H9 (cell line): Measurements from ENCODE around the gene OFD1. TPM values are rescaled to one million over a fixed set of nuclear protein-coding genes. Genes with fewer than 3 reads are reported as not detected.

Experiments
- DNase-seq: peaks from one replicate; pipeline ENCODE4 v3.0.0-alpha.2; 2017
- H2AFZ ChIP-seq: one replicate; pipeline ENCODE4 v1.6.1; 2013; ENCODE audit warnings: mild to moderate bottlenecking, low read length, control low read depth, moderate library complexity
- H2AK5ac ChIP-seq: 2 replicates; pipeline ENCODE4 v1.6.1; 2013; ENCODE audit warnings: low read length, control low read depth, mixed read lengths; ENCODE audit not compliant: insufficient read length
- H2BK120ac ChIP-seq: one replicate; pipeline ENCODE4 v1.6.1; 2013; ENCODE audit warnings: low read depth, mild to moderate bottlenecking, low read length, control low read depth, inconsistent platforms; ENCODE audit not compliant: poor library complexity, severe bottlenecking
- H2BK12ac ChIP-seq: 2 replicates; pipeline ENCODE4 v1.6.1; 2013; ENCODE audit warnings: low read length, control low read depth, mixed read lengths, low read depth; ENCODE audit not compliant: insufficient read length
- H2BK15ac ChIP-seq: 2 replicates; pipeline ENCODE4 v1.6.1; 2013; ENCODE audit warnings: low read depth, low read length, control low read depth
- H2BK20ac ChIP-seq: one replicate; pipeline ENCODE4 v1.6.1; 2013; ENCODE audit warnings: low read depth, mild to moderate bottlenecking, low read length, control low read depth, inconsistent platforms; ENCODE audit not compliant: poor library complexity, severe bottlenecking
- H2BK5ac ChIP-seq: 2 replicates; pipeline ENCODE4 v1.6.1; 2013; ENCODE audit warnings: low read length, control low read depth, mixed read lengths; ENCODE audit not compliant: insufficient read length
- H3K14ac ChIP-seq: 2 replicates; pipeline ENCODE4 v1.6.1; 2013; ENCODE audit warnings: low read length, control low read depth; ENCODE audit not compliant: insufficient read depth
- H3K18ac ChIP-seq: 2 replicates; pipeline ENCODE4 v1.6.1; 2013; ENCODE audit warnings: low read depth, mild to moderate bottlenecking, mixed read lengths, low read length, control low read depth; ENCODE audit not compliant: insufficient read length
- H3K23ac ChIP-seq: 2 replicates; pipeline ENCODE4 v1.6.1; 2013; ENCODE audit warnings: low read length, control low read depth, mixed read lengths, low read depth; ENCODE audit not compliant: insufficient read length
- H3K23me2 ChIP-seq: 2 replicates; pipeline ENCODE4 v1.6.1; 2013; ENCODE audit warnings: low read depth, mild to moderate bottlenecking, mixed read lengths, low read length, control low read depth; ENCODE audit not compliant: insufficient read length, poor library complexity, severe bottlenecking
- H3K27ac ChIP-seq: 2 replicates; pipeline ENCODE4 v1.5.1; 2013; ENCODE audit warnings: low read length, control low read depth, mixed read lengths, low read depth; ENCODE audit not compliant: insufficient read length
- H3K27me3 ChIP-seq: 2 replicates; pipeline ENCODE4 v1.6.1; 2013; ENCODE audit warnings: low read length, control low read depth, inconsistent platforms; ENCODE audit not compliant: insufficient read depth
- H3K4ac ChIP-seq: 2 replicates; pipeline ENCODE4 v1.6.1; 2013; ENCODE audit warnings: low read depth, mild to moderate bottlenecking, control low read depth, inconsistent platforms, low read length, moderate library complexity
- H3K4me1 ChIP-seq: 2 replicates; pipeline ENCODE4 v1.6.1; 2013; ENCODE audit warnings: low read length, control low read depth, inconsistent platforms; ENCODE audit not compliant: insufficient read depth
- H3K4me2 ChIP-seq: 2 replicates; pipeline ENCODE4 v1.6.1; 2013; ENCODE audit warnings: low read length, control low read depth, mixed read lengths; ENCODE audit not compliant: insufficient read length, insufficient read depth
- H3K56ac ChIP-seq: 2 replicates; pipeline ENCODE4 v1.6.1; 2013; ENCODE audit warnings: low read depth, mild to moderate bottlenecking, mixed read lengths, low read length, control low read depth; ENCODE audit not compliant: insufficient read length
- H3K79me1 ChIP-seq: 2 replicates; pipeline ENCODE4 v1.6.1; 2013; ENCODE audit warnings: low read depth, mild to moderate bottlenecking, moderate library complexity, low read length, control low read depth, inconsistent platforms; ENCODE audit not compliant: insufficient read depth, poor library complexity, severe bottlenecking
- H3K79me2 ChIP-seq: 2 replicates; pipeline ENCODE4 v1.6.1; 2013; ENCODE audit warnings: low read length, control low read depth, inconsistent platforms; ENCODE audit not compliant: insufficient read depth
- H3K9ac ChIP-seq: 2 replicates; pipeline ENCODE4 v1.6.1; 2013; ENCODE audit warnings: low read length, control low read depth, mixed read lengths; ENCODE audit not compliant: insufficient read length; ENCODE audit errors: extremely low read depth
- H3K9me3 ChIP-seq: one replicate; pipeline ENCODE4 v1.6.1; 2013; ENCODE audit warnings: low read depth, low read length, inconsistent platforms; ENCODE audit not compliant: control insufficient read depth
- H3T11ph ChIP-seq: one replicate; pipeline ENCODE4 v1.6.1; 2013; ENCODE audit warnings: mild to moderate bottlenecking, low read length, control low read depth, inconsistent platforms
- H4K20me1 ChIP-seq: one replicate; pipeline ENCODE4 v1.6.1; 2013; ENCODE audit not compliant: control insufficient read depth, insufficient read length, insufficient read depth
- H4K5ac ChIP-seq: 2 replicates; pipeline ENCODE4 v1.6.1; 2013; ENCODE audit warnings: low read depth, mild to moderate bottlenecking, mixed read lengths, low read length, control low read depth; ENCODE audit not compliant: insufficient read length
- H4K8ac ChIP-seq: replicated peaks from 2 replicates; pipeline ENCODE4 v1.6.1; 2013; ENCODE audit warnings: low read length, control low read depth, mixed read lengths, low read depth; ENCODE audit not compliant: insufficient read length
- H4K91ac ChIP-seq: 2 replicates; pipeline ENCODE4 v1.6.1; 2013; ENCODE audit warnings: low read depth, mild to moderate bottlenecking, moderate library complexity, mixed read lengths, low read length, control low read depth; ENCODE audit not compliant: insufficient read length
- H3K27ac Mint-ChIP-seq, 3 experiments: 2 replicates in 2 of 3; 3 replicates in 1 of 3; pipeline ENCODE4 v1.8.0; 2020 to 2021; ENCODE audit warnings: mixed read lengths in 3 of 3, mild to moderate bottlenecking in 1 of 3, moderate library complexity in 1 of 3
- H3K27me3 Mint-ChIP-seq: 2 replicates; pipeline ENCODE4 v1.8.0; 2021; ENCODE audit warnings: low read depth, mild to moderate bottlenecking, moderate library complexity, mixed read lengths
- H3K36me3 Mint-ChIP-seq, 3 experiments: 2 replicates in 2 of 3; 3 replicates in 1 of 3; pipeline ENCODE4 v1.8.0; 2020 to 2021; ENCODE audit warnings: low read depth in 3 of 3, mixed read lengths in 3 of 3; ENCODE audit not compliant: insufficient read depth in 1 of 3
- H3K4me1 Mint-ChIP-seq, 2 experiments: 2 replicates each; pipeline ENCODE4 v1.8.0; 2020; ENCODE audit warnings: mixed read lengths in 2 of 2
- H3K4me3 Mint-ChIP-seq, 2 experiments: 2 replicates in 1 of 2; 3 replicates in 1 of 2; pipeline ENCODE4 v1.8.0; 2020 to 2021; ENCODE audit warnings: mild to moderate bottlenecking in 2 of 2, mixed read lengths in 2 of 2, moderate library complexity in 1 of 2
- H3K9me3 Mint-ChIP-seq, 2 experiments: 2 replicates in 1 of 2; 3 replicates in 1 of 2; pipeline ENCODE4 v1.8.0; 2020; ENCODE audit warnings: mild to moderate bottlenecking in 2 of 2, mixed read lengths in 2 of 2, moderate library complexity in 1 of 2
- CTCF ChIP-seq: fragments of 200-600 bp; sonication (generic); conservative IDR thresholded peaks from 3 replicates; pipeline ENCODE4 v1.8.0; 2021; ENCODE audit warnings: antibody characterized with exemption, mild to moderate bottlenecking
- WGBS: extraction: QIAGEN DNeasy Blood & Tissue Kit; methylation state at CpG from one replicate; pipeline ENCODE4 v1.1.7; 2013; ENCODE audit warnings: missing lambda C conversion rate, low lambda C conversion rate, mixed read lengths; ENCODE audit not compliant: insufficient read length; ENCODE audit errors: extremely low coverage; 5-methylcytosine and 5-hydroxymethylcytosine counted together
- total RNA-seq: library from RNA; stranded (reverse); gene quantifications from 2 replicates; pipeline ENCODE4 v1.2.1, GENCODE V29; 2021

The OFD1 gene
- total RNA-seq, 1 experiment from 2014 or later: 36.0 TPM

GRCh38 chrX:13700380-13700779, 34.2 kb upstream of the OFD1 start:
- H3K9ac ChIP-seq: no peak overlapping the region
- no peak overlapping the region for H2AK5ac ChIP-seq
- H4K91ac ChIP-seq: no peak overlapping the region
- no peak overlapping the region for H3K4me3 Mint-ChIP-seq
- no peak overlapping the region for H3K18ac ChIP-seq
- H3K4ac ChIP-seq: no peak overlapping the region
- H2BK120ac ChIP-seq: no peak overlapping the region
- H4K5ac ChIP-seq: no peak overlapping the region
- H3K4me2 ChIP-seq: no peak overlapping the region
- no peaks in the 10 kb centered on the region for H3K23me2 ChIP-seq
- H3K4me1 ChIP-seq: no peaks in the 10 kb centered on the region; the same call in 1 of the 2 replicates
- H2BK20ac ChIP-seq: no peak overlapping the region
- peaks cover 0 to 15% (median 2%) of the 10 kb centered on the region in 3 experiments; a peak in 4 of 7 replicates for H3K36me3 Mint-ChIP-seq
- H3K14ac ChIP-seq: no peak overlapping the region
- no CpG with 5 or more reads among the region's 4 CpGs for WGBS
- peaks cover 25 to 27% of the 10 kb centered on the region in 2 experiments for H3K9me3 Mint-ChIP-seq
- no peak overlapping the region for H4K8ac ChIP-seq
- TF ChIP-seq CTCF: no peak
- H3K27ac ChIP-seq: no peak overlapping the region
- H3K23ac ChIP-seq: no peak overlapping the region
- peaks cover 16 to 18% of the 10 kb centered on the region in 2 experiments for H3K4me1 Mint-ChIP-seq
- no peak overlapping the region for H3K27ac Mint-ChIP-seq
- H3K27me3 Mint-ChIP-seq: no peaks in the 10 kb centered on the region; the same call in 1 of the 2 replicates
- H3K79me1 ChIP-seq: peaks cover 4% of the 10 kb centered on the region
- H3K9me3 ChIP-seq: no peaks in the 10 kb centered on the region
- no peaks in the 10 kb centered on the region for H3K27me3 ChIP-seq
- H3K56ac ChIP-seq: no peak overlapping the region
- no peak for DNase-seq
- H2BK15ac ChIP-seq: no peak overlapping the region
- no peak overlapping the region for H2BK12ac ChIP-seq
- no peak overlapping the region for H2AFZ ChIP-seq
- H2BK5ac ChIP-seq: no peak overlapping the region
- H4K20me1 ChIP-seq: no peaks in the 10 kb centered on the region
- no peak overlapping the region for H3T11ph ChIP-seq
- peaks cover 18% of the 10 kb centered on the region for H3K79me2 ChIP-seq
